Left hindlimb (tissue), 1 donor: ENCODE results near the gene CNN3.

Source experiments
- DNase-seq: peaks from one replicate; pipeline ENCODE4 v3.0.0-alpha.2; 2018

Gene CNN3

DNA sequence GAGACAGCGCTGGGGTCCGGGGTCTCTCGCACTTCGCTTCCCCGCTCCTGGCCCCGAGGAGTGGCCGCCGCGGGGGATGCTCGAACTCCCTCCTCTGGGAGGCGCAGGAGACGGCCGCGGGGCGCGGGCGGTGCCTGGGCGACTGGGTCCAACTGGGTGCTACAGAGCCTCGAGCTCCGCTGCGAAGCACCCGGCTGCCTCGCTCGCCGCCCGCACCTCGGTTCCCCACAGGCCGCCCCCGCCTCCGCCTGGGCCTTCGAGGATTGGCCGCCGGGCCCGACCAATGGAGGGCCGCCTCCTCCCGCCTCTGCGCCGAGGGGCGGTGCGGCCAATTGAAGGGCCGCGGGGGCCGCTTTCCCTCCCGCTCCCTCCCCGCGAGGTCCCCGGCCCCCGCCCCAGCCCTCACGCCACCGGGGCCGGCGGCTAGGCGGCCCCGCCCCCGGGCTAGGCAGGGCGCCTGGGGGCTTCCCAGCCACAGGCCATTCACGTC, at the start of gene CNN3:
Gene CNN3, minus strand, starts transcription at position 196 of the 490 bp plus-strand sequence. CDS start 216 bp downstream, outside the sequence.
- peak; percentile 95 for DNase-seq

DNA sequence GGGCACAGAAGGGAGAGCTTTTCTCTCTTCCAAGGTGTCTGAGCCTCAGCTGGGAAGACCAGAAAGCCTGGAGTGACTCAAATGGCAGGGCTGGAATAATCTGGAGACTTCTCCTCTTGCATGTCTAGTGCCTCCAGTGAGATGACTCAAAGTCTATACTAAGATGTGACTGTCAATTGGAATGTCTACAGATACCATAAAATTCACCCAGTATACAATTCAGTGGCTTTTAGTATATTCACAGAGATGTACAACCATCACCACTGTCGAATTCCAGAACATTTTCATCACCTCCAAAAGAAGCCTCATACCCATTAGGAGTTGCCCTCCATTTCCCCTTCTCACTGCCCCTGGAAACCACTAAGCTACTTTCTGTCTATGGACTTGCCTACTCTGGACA, 47.9 kb upstream of the CNN3 start:
- DNase-seq: no peak

GRCh38 chr1:94974241-94974640, 47.3 kb upstream of the CNN3 start:
- no peak for DNase-seq

DNA sequence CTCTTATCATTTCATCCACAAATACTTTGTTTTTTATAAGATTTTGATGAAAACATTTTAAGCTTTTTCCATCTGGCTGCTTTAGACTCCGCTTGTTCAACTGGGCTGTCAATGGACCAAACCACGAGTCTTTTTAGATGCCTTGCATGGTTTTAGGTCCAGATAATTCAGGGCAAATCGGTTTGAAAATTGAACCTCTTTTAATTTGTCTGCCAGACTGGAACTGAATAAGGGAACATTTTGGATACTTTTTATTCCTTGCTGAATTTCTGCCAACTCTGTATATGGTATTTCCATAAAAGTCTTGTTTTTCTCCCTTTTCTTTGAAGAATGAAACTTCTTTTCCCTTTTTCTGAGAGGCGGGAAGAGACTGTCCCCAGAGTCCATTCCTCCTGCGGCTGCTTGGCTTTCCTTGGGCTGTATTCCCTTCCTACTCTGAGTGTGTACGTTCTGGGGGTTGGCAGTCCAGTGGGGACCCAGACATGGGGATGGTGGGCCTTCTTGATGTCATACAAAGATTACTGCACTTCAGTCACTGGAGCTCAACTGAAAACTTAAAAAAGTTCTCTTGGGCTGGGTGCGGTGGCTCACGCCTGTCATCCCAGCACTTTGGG, 46.5 kb upstream of the CNN3 start:
- DNase-seq: no peak

DNA sequence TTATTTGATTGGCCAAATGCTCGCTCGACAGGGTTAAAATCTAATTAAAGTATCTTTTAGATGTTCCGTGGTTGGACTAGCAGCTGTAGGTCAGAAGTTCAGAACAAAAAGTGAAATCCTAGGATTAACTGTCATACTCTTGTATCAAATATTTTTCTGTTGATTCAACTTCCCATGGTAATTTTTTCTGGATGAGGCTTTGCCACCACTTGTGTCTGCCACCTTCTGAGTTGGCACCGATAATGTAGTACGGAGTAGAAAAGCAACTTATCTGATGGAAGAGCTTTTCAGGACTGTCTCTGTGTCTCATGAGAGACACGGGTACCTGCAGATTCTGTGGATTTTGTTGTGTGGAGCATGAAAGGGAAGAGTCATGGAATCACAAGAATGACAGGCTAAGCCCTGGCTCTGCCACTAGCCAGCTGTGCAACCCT, 44.6 kb upstream of the CNN3 start:
- no peak for DNase-seq

- DNase-seq: no peak
Measured at GRCh38 chr1:94970783-94971182, 43.9 kb upstream of the CNN3 start.

DNA sequence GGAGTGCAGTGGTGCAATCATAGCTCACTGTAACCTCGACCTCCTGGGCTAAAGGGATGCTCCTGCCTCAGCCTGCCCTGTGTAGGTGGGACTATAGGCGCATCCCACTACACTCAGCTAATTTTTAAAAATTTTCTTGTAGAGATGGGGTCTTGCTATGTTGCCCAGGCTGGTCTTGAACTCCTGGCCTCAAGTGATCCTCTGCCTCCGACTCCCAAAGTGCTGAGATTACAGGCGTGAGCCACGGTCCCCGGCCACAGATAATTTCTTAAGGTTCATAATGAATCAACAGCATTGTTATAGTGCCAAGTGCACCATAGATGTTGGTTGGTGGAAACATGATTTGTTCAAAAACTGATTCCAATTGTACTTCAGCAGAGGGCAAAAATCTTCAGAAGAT, 42.2 kb upstream of the CNN3 start:
- no peak for DNase-seq

DNA sequence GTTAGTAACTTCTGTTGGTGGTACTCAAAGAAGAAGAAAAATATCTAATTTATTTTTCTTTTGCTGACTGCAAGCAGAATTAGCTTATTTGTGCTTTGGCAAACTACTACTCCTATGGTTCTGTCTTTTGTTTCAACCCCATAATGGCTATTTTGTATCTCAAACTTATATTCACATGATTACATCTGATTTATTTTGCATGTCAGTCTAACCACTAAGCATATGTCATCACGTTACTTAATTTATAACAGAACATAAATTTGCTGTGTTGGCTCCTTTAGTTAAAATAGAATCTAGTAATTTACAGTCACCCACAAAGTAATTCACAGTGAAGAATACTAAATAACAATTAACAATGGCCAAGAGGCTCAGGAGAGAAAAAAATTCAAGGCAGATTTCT, 39.1 kb upstream of the CNN3 start:
- no peak for DNase-seq

- DNase-seq: no peak
Measured at GRCh38 chr1:94963864-94964263, 37.0 kb upstream of the CNN3 start.

GRCh38 chr1:94962409-94963265, 35.7 kb upstream of the CNN3 start:
- no peak for DNase-seq

DNA sequence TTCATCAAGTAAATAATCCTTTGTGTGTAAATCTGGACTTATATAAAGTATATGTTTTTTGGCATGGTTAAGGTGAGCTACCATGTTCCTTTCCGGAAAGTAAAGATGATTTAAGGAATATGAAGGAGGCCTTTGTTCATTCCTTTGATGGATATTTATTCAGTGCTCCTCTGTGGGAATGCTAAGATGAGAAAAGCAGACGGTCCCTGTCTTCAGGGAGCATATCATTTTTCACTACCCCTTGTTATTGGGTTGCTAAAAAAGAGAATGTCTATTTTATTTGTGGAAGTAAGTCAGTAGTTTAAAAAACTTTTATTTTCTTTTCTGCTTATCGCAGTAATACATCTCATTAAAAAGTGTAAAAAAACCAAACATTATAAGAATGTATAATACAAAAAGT, 35.1 kb upstream of the CNN3 start:
- no peak for DNase-seq

- DNase-seq: no peak
Measured at GRCh38 chr1:94961582-94961981, 34.7 kb upstream of the CNN3 start.

DNA sequence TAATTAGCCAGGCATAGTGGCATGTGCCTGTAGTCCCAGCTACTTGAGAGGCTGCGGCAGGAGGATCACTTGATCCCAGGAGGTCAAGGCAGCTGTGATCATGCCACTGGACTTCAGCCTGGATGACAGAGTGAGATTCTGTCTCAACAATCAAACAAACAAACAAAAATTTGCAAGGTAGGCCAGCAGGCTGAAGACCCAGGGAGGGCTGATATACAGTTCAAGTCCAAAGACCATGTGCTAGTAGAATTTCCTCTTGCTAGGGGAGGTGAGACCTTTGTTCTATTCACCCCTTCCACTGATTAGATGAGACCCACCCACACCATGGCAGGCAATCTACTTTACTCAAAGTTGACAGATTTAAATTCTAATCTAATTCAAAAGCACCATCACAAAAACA, 31.2 kb upstream of the CNN3 start:
- DNase-seq: no peak

DNA sequence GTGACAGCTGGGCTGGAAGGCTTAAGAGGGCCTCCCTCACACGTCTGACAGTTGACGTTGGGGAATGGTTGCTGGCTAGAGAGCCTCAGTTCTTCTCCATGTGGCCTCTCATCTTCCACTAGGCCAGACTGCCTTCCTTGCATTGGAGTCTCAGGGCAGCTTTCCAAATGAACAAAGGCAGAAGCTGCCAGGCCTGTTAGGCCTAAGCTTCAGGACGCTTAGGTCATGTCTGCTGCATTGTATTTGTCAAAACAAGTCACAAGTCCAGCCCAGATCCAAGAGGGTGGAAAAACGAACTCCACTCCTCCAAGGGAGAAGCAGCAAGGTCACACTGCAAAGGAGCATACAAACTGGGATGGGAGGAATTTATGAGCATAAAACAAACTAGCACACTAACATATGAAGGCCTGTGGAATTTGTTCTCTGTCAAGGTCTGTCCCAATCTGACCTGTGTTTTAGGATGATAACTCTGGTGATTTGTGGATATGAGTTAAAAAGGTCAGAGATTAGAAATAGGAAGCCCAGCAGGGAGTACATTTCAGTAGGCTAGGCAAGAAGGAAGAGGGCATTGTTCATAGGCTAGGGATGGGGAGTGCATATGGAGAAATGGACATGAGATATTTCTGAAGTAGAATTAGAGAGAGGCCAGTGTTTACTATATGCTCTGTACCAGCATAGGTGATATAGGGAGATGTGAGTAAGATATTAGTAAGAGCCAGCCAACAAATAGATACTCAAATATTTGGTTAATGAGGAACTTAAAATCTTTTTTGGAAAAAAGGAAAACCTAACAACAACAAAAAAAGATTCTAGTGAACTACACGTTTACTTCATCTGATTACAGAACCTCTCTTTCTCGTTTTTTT, 29.1 kb upstream of the CNN3 start:
- DNase-seq: no peak

- DNase-seq: no peak
Measured at GRCh38 chr1:94954263-94955220, 27.6 kb upstream of the CNN3 start.

DNA sequence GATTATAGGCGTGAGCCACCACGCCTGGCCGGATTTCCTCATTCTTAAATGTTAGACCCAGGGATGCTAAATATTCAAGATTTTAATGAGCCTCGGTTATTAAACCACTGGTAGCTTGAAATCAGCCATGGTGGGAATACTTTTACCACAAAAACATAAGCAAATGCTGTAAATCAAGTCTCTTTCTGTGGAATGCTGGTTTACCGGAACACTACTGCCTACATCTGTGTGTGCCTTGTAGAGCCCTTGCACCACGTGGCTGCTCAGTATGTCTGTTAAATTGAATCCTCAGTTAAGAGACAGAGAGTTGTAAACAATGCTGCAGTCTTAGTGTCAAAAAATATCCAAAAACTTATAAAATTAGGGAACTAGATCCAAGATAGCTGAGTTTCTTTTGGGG, 26.8 kb upstream of the CNN3 start:
- DNase-seq: no peak

- DNase-seq: no peak
Measured at GRCh38 chr1:94953107-94953506, 26.2 kb upstream of the CNN3 start.

DNA sequence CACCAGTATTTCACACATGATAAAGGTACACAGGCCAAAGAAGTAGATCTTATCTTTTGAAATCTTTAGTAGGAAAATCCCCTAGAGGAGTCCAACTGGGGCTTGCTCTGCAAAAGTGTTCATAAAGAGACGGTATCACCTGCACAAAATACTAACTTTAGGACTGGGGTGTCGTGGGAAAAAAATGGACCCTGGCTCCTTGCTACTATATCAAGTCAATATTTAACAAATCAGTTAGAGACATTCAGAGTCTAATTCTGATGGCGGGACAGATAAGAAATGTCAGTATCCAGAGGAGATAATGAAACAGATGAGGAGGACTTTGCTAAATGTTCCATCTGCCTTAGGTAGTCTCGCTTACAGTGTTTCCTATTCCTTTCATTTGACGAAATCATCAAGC, 25.6 kb upstream of the CNN3 start:
- no peak for DNase-seq

DNA sequence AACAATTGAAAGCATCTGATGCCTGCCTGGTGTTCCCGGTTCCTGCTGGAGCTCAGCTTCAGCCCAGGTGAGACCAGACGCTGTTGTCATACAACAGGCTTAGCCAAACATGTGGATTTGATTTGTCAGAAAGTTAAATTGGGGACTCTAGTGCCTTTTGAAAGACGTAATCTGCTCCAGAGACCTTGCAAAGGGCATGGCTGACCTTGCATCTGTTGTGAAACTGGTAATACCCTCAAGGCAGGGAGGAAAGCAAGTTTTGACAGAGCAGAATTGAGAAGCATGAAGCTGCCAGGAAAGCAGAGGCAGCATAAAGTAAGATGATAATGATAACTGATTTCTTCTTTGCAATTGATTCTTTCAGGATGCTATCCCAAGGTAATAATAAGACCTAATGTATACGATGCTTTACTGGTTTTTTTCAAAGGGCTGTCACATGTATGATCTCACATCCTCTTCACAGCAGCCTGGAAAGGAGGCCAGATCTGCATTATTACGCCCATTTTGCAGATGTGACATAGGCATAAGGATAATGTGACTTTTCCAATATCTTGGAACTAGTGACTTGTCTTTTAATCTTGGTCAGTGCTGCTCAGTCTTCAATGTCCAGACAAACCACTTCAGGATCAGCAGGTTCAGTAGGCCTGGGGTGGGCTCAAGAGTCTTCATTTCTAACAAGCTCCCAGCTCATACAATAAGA, 24.7 kb upstream of the CNN3 start:
- no peak for DNase-seq

GRCh38 chr1:94951046-94951445, 24.1 kb upstream of the CNN3 start:
- DNase-seq: no peak
